Nephron (organoid): ENCODE results near the gene RPP14.
"Not testable (repeated sequence)": the region's sequence is repeated elsewhere in the genome, so short reads cannot be mapped to it uniquely, and the experiment has no call there.

ENCODE experiments used
- H3K27ac Mint-ChIP-seq, 3 experiments: 2 replicates each; pipeline ENCODE4 v1.8.0; 2020; ENCODE audit warnings: mixed read lengths in 3 of 3, mild to moderate bottlenecking in 2 of 3, moderate library complexity in 1 of 3
- H3K27me3 Mint-ChIP-seq: 2 replicates; pipeline ENCODE4 v1.8.0; 2021; ENCODE audit warnings: low read depth, mild to moderate bottlenecking, moderate library complexity, mixed read lengths
- H3K36me3 Mint-ChIP-seq: 2 replicates; pipeline ENCODE4 v1.8.0; 2020; ENCODE audit warnings: low read depth, mixed read lengths
- H3K4me1 Mint-ChIP-seq: 2 replicates; pipeline ENCODE4 v1.8.0; 2020; ENCODE audit warnings: mixed read lengths
- H3K4me3 Mint-ChIP-seq, 3 experiments: 2 replicates each; pipeline ENCODE4 v1.8.0; 2020; ENCODE audit warnings: mild to moderate bottlenecking in 3 of 3, mixed read lengths in 3 of 3, moderate library complexity in 2 of 3
- H3K9me3 Mint-ChIP-seq: 2 replicates; pipeline ENCODE4 v1.8.0; 2020; ENCODE audit warnings: mixed read lengths
- CTCF ChIP-seq, 3 experiments: fragments of 200-600 bp; sonication (generic); IDR thresholded peaks; one replicate each; pipeline ENCODE4 v1.5.0; 2021; ENCODE audit warnings: antibody characterized with exemption in 3 of 3; ENCODE audit not compliant: unreplicated experiment in 3 of 3

RPP14 gene

GRCh38 chr3:58288011-58288728, 17.9 kb upstream of the RPP14 start:
- peaks cover 8% of the 10 kb centered on the region for H3K4me1 Mint-ChIP-seq
- peaks cover 40% of the 10 kb centered on the region for H3K36me3 Mint-ChIP-seq
- H3K9me3 Mint-ChIP-seq: peaks cover 4% of the 10 kb centered on the region
- peak in 1 of 3 experiments; percentile 14 for TF ChIP-seq CTCF (IDR thresholded peaks at IDR 0.05; ENCODE audit: unreplicated experiment in 3 of 3)
- H3K4me3 Mint-ChIP-seq: no peak overlapping the region
- H3K27me3 Mint-ChIP-seq: no peaks in the 10 kb centered on the region
- no peak overlapping the region for H3K27ac Mint-ChIP-seq

GRCh38 chr3:58288964-58289613, 17.0 kb upstream of the RPP14 start:
- not testable (repeated sequence) for H3K27me3 Mint-ChIP-seq, H3K27ac Mint-ChIP-seq, H3K4me3 Mint-ChIP-seq, H3K9me3 Mint-ChIP-seq, H3K4me1 Mint-ChIP-seq
- H3K36me3 Mint-ChIP-seq: peaks cover 38% of the 10 kb centered on the region

GRCh38 chr3:58290446-58290845, 15.6 kb upstream of the RPP14 start:
- H3K9me3 Mint-ChIP-seq, H3K4me1 Mint-ChIP-seq, H3K4me3 Mint-ChIP-seq, H3K27me3 Mint-ChIP-seq, H3K27ac Mint-ChIP-seq: not testable (repeated sequence)
- H3K36me3 Mint-ChIP-seq: peaks cover 33% of the 10 kb centered on the region

GRCh38 chr3:58291671-58292338, 14.2 kb upstream of the RPP14 start:
- Mint-ChIP-seq H3K9me3 (peaks cover 4% of the 10 kb centered on the region), H3K27ac (no peak overlapping the region), H3K36me3 (peaks cover 32% of the 10 kb centered on the region), H3K4me1 (peaks cover 8% of the 10 kb centered on the region), H3K27me3 (no peaks in the 10 kb centered on the region), H3K4me3 (no peak overlapping the region)
- no peak for TF ChIP-seq CTCF (IDR thresholded peaks at IDR 0.05; ENCODE audit: unreplicated experiment in 3 of 3)

GRCh38 chr3:58292866-58293265, 13.2 kb upstream of the RPP14 start:
- no peaks in the 10 kb centered on the region for H3K27me3 Mint-ChIP-seq
- no peak for TF ChIP-seq CTCF (IDR thresholded peaks at IDR 0.05; ENCODE audit: unreplicated experiment in 3 of 3)
- no peak overlapping the region for H3K4me3 Mint-ChIP-seq
- peaks cover 5% of the 10 kb centered on the region for H3K4me1 Mint-ChIP-seq
- no peak overlapping the region for H3K27ac Mint-ChIP-seq
- peaks cover 4% of the 10 kb centered on the region for H3K9me3 Mint-ChIP-seq
- H3K36me3 Mint-ChIP-seq: peaks cover 30% of the 10 kb centered on the region

- Mint-ChIP-seq H3K4me1 (no peaks in the 10 kb centered on the region), H3K4me3 (no peak overlapping the region), H3K9me3 (peaks cover under 1% of the 10 kb centered on the region), H3K27ac (no peak overlapping the region), H3K27me3 (no peaks in the 10 kb centered on the region), H3K36me3 (peaks cover 23% of the 10 kb centered on the region)
- no peak for TF ChIP-seq CTCF (IDR thresholded peaks at IDR 0.05; ENCODE audit: unreplicated experiment in 3 of 3)
Observed at GRCh38 chr3:58293516-58293915, 12.5 kb upstream of the RPP14 start.
